GM12874 (cell line): Measurements from ENCODE around the gene PHLDA3.

Source experiments
- TF ChIP-seq, protein P1 (sequence below): IDR thresholded peaks from 2 replicates; pipeline ENCODE4 v1.5.1; 2011; ENCODE audit warnings: low read depth, mild to moderate bottlenecking, control low read depth, low read length, moderate library complexity; ENCODE audit not compliant: insufficient read depth

PHLDA3 gene

DNA sequence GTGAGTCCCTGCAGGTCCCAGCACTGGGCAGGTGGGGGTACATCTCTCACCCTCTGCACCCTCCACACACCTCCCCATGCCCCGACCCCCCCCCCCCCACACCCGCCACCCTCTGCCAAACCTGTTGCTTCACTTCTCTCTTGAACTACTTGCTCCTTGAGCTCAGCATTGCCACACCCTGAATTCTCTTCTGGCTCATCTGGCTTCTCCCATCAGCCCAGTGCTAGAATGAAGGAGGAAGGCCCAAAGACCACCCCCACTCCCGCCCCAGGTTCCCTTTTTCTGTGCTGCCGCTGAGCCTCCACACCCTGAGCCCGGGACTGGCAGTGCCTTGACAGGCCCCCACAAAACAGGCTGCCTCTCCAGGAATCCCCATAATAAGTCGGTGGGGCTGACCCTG, 41.0 kb downstream of the PHLDA3 start:
- TF ChIP-seq, protein P1, sequence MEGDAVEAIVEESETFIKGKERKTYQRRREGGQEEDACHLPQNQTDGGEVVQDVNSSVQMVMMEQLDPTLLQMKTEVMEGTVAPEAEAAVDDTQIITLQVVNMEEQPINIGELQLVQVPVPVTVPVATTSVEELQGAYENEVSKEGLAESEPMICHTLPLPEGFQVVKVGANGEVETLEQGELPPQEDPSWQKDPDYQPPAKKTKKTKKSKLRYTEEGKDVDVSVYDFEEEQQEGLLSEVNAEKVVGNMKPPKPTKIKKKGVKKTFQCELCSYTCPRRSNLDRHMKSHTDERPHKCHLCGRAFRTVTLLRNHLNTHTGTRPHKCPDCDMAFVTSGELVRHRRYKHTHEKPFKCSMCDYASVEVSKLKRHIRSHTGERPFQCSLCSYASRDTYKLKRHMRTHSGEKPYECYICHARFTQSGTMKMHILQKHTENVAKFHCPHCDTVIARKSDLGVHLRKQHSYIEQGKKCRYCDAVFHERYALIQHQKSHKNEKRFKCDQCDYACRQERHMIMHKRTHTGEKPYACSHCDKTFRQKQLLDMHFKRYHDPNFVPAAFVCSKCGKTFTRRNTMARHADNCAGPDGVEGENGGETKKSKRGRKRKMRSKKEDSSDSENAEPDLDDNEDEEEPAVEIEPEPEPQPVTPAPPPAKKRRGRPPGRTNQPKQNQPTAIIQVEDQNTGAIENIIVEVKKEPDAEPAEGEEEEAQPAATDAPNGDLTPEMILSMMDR: no peak

DNA sequence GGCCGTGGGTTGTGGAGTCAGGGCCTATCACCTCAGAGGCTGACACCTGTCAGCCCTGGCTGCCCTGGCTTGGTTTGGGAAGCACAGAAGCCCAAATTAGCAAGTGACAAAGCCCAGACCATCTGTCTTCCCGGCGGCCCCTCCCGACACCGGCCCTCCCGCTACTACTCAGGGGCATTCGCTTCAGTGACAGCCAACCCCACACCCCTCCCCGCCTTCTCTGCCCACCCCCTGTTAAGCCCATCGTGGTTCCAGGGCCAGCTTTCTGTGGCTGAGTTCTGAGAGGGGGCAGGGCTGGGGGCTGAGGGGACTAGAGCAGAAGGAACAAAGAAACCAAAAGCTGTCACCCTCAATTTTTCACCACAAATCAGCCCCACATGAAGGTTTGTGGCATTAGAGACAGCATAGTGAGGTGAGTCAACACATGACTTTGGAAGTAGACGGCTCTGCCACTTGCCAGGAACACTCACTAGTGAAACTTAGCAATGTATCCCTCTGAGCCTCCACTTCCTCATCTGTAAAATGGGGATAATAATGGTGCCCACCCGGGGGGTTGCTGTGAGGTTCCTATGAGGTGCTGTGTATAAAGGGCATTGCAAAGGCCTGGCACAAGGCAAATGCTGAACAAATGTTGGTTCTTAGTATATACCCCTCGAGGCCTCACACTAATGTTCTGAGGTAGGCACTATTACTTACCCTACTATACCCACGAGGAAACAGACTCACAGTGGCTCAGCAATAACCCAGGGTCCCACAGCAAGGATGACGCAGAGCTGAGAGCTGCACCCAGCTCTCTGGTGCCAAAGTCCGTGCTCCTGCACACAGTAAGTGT, 42.3 kb downstream of the PHLDA3 start:
- TF ChIP-seq, protein P1: no peak

DNA sequence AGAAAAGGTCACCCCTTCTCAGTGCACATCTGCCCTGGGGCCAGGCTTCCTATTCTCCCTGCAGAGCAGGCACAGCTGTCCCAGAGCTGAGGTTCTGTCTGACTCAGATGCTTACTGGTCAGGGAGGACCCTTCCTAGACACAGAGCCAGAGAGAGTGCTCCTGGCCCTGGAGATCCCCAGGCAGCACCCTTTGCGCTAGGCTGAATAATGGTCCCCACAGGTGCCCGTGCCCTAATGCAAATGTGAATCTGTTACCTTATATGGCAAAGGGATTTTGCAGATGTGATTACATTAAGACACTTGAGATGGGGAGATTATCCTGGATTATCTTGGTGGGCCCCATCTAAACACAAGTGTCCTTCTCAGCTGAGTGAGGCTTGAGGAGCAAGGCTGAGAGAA, 44.8 kb downstream of the PHLDA3 start:
- TF ChIP-seq, protein P1: no peak

DNA sequence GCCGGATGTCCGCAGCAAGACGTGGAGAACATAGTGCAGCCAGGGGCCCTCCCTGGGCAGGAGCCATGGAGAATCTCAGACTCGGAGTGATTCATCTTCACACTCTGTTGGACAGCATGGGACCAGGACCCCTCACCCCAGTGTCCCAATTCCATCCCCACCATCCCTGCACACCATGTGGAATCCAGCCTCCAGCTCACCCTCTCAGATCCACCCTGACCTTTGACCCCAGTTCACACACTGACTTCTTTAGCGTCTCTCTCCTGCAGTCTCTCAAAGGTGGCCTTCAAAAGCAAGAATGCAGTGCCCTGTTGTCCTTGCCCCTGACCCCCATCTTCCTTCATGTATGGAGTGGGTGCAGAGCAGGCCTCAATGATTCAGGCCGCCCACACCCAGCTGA, 45.3 kb downstream of the PHLDA3 start:
- TF ChIP-seq, protein P1: no peak

DNA sequence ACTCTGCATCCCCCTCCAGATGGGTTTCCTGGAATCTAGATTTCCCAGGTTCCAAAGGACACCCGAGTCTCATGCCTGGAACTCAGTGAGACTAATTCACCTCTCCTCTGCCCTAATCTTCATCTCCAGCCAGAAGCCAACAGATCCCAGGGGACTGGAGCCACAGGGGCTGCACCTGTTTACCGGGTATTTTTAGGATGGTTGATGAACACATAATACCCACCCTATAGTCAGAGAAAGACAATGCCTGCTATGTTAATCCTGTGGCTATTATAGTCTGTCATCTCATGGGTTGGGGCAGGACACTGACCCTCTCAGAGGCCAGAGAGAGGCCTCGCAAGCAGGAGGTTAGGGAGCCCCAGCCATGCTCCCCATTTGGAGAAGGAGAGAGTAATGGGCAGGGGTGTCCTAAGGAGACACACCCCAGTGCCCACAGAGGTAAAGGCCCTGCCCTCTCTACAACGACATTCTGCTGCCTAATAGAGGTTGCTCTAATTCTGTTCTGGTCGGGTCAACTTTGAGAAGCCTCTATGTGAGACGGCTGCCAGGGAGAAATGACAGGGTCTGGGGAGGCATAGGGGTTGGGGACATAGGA, 46.5 kb downstream of the PHLDA3 start:
- TF ChIP-seq, protein P1: no peak

DNA sequence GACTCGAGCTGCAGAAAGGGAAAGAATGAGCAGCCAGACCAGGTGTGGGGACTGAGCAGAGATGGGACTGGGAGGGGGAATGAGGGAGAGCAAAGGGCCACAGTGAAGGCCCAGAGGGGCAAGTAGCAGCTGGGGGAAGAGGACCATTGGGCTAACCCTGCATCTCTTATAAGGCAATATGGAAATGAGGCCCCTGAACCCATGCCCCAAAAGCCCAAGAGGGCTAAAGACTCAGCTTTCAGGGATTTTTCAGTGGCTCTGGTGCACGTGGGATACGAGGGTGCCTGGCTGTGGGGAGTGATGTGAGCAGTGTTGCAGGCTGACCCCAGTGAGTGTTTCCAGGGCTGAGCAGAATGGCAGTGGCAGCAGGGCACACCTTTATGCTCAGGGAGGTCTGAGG, 47.0 kb downstream of the PHLDA3 start:
- TF ChIP-seq, protein P1: no peak

DNA sequence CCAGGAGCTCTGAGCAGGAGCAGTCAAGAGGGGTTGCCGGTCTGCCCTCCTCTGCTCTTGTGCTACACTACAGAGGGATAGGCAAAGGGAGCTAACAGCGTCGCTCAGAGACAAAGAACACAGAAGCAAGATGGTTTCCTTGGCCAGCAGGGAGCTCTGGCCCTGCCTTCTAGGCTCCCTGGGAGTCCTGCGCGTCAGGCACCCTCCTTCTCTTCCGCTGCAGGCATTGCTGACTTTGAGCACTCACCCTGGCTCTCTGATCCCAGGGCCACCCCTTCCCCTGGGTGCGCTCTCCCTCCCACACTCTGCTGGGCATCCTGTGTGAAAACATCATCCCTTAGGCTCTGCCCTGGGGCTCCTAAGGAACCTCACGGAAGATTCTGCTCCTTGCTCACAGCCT, 47.9 kb downstream of the PHLDA3 start:
- TF ChIP-seq, protein P1: no peak
